ENCODE data around the gene CEND1.

DNA sequence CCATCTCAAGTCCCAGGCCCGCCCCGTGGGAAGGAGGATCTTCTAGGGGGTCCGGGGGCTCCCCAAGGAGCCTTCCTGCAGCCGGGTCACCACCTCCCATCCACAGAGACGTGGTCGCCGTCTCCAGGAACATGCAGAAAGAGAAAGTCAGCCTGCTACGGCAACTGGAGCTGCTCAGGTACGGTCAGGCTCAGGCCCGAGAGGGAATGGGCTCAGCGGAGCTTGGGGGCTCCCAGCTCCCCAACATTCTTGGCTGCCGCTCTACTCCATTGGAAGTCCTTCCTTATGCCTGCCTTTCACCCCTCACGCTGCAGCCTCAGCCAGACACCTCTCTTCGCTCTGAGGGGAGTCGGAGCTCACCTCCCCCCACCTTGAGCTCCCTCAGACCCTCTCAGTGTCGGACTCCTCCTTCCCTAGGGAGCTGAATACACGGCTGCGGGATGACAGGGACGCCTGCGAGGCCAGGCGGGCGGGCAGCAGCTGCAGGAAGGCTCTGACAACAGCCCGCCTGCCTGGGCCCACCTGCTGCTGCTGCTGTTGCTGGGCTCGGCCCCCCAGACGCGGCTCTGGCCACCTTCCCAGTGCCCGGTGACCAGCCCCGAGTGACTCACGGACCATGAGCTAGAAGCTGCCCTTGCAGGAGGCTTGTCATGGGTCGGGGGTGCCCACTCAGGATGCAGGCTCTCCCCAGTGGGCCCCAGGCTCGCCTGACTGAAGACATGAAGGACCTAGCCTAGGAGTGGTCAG lies 41.4 kb upstream of the CEND1 start:
- TF ChIP-seq, protein P1, sequence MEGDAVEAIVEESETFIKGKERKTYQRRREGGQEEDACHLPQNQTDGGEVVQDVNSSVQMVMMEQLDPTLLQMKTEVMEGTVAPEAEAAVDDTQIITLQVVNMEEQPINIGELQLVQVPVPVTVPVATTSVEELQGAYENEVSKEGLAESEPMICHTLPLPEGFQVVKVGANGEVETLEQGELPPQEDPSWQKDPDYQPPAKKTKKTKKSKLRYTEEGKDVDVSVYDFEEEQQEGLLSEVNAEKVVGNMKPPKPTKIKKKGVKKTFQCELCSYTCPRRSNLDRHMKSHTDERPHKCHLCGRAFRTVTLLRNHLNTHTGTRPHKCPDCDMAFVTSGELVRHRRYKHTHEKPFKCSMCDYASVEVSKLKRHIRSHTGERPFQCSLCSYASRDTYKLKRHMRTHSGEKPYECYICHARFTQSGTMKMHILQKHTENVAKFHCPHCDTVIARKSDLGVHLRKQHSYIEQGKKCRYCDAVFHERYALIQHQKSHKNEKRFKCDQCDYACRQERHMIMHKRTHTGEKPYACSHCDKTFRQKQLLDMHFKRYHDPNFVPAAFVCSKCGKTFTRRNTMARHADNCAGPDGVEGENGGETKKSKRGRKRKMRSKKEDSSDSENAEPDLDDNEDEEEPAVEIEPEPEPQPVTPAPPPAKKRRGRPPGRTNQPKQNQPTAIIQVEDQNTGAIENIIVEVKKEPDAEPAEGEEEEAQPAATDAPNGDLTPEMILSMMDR (optimal IDR thresholded peaks at IDR 0.05 in 1 of 3, IDR thresholded peaks at IDR 0.05 in 1 of 3, conservative IDR thresholded peaks at IDR 0.05 in 1 of 3; ENCODE audit: extremely low read depth in 1 of 3, insufficient read depth in 2 of 3, low read length in 3 of 3): no peak
- no peak for TF ChIP-seq EZH2 (IDR thresholded peaks at IDR 0.05; ENCODE audit: low read length)

All from keratinocyte (primary cell).